OCI-LY3 (cell line): ENCODE measurements around the gene HAPLN3.

Experiments used
- EZH2phosphoT487 ChIP-seq: fragments of 200-600 bp; shearing (Covaris generic); IDR thresholded peaks from 2 replicates; pipeline ENCODE4 v1.6.1; 2018; ENCODE audit warnings: antibody characterized with exemption, mixed run types, low read depth
- TF ChIP-seq, protein P1 (sequence below): fragments of 200-600, 300-600 bp; sonication (generic); IDR thresholded peaks from 2 replicates; pipeline ENCODE4 v1.5.1; 2014; ENCODE audit warnings: antibody characterized with exemption, low read length, low read depth

GRCh38 chr15:88874275-88874674 lies 21.1 kb downstream of the HAPLN3 start:
- TF ChIP-seq, protein P1, sequence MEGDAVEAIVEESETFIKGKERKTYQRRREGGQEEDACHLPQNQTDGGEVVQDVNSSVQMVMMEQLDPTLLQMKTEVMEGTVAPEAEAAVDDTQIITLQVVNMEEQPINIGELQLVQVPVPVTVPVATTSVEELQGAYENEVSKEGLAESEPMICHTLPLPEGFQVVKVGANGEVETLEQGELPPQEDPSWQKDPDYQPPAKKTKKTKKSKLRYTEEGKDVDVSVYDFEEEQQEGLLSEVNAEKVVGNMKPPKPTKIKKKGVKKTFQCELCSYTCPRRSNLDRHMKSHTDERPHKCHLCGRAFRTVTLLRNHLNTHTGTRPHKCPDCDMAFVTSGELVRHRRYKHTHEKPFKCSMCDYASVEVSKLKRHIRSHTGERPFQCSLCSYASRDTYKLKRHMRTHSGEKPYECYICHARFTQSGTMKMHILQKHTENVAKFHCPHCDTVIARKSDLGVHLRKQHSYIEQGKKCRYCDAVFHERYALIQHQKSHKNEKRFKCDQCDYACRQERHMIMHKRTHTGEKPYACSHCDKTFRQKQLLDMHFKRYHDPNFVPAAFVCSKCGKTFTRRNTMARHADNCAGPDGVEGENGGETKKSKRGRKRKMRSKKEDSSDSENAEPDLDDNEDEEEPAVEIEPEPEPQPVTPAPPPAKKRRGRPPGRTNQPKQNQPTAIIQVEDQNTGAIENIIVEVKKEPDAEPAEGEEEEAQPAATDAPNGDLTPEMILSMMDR: no peak
- TF ChIP-seq EZH2phosphoT487: no peak
